Stimulated activated CD4-positive, alpha-beta T cell treated with anti-CD3 and anti-CD28 coated beads, Interleukin-15, amount 100 ng/mL, for 48 hours (primary cell): ENCODE data around the gene CSF1R.
A peak's percentile ranks its signal among the peaks of the same experiment; 100 is the strongest.

Experiments
- DNase-seq, 2 donors: peaks; one replicate each; pipeline ENCODE4 v3.0.0-alpha.2; 2020; ENCODE audit warnings: low read depth in 2 of 2

CSF1R gene

DNA sequence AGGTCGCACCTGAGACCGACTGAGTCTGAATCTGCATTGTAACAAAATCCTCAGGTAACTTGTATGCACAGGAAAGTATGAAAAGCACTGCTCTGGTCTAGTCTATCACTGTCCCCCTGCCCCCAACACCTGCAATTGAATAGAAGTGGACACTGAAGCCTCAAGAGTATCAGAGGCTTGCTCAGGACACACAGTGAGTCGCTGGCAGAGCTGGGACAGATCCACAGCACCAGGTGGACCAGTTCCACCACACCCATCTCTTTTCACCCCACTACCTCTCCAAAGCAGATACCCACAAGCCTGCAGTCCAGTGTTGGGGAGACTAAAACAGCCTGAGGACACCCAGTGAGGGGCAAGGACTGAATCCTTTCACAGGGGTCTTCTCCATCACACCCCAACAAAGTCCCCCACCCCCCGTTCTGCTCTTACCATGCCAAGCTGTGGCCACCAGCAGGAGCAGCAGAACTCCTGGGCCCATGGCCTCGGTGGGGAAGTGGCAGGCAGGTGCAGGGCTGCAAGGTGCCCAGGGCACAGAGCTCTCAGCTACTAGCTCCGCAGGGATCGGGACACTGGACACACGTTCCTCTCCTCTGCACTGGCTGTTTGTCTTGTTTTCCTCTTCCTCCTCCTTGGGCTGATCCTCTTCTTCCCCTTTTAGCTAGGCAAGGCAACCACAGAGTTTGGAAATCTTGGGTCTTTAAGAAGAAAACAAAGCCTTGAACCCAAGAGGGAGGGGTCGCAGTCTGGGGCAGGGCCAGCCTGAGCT lies at the start of gene CSF1R:
TSS of gene CSF1R (minus strand) at position 605 of the 766 bp plus-strand sequence. CDS start at position 478, 127 bp downstream.
- DNase-seq: no peak

GRCh38 chr5:150135557-150136304 lies 49.4 kb upstream of the CSF1R start:
- DNase-seq: no peak

DNA sequence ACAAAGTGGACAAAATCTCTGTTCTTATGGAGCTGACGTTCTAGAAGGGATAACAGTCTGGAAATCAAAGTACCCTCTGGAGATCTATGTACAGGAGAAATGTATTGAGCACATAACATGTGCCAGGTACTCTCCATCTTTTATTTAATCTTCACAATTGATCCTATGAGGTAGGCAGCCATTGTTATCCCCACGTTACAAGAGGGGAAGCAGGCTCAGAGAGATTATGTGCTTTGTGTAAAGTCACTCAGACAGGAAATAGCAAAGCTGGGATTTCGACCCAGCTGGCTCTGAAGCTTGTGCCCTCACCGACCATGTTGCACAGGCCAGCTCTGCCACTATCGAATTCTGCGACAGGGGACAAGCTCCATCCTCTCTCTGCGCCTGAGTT lies 47.8 kb upstream of the CSF1R start:
- DNase-seq: no peak

DNA sequence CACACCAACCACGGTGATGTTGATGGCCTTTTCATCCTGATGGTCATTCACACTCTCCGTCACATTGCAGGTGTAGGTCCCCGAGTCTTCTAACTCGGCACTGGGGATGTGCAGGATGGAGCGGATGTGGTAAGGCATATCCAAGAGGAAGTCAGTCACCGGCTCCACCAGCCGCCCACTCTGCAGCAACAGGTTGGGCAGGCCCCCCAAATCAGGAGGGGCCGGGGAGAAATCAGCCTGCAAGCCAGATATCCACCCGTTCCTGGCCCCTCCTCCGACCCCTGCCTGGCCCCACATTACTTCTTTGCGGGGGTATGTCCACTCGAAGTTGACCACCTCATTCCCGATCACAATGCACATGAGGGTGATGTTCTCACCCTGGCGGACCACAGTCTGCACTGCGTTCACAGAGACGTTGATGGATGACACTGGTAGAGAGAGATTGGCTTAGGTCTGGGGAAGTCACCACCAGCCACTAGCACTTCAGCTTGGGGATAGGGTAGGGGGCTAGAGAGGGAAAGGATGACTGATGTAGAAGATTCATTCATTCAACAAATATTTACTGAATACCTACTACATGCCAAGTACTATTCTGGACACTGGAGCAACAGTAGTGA lies 47.3 kb upstream of the CSF1R start:
- no peak for DNase-seq

GRCh38 chr5:150132740-150133139 lies 46.4 kb upstream of the CSF1R start:
- no peak for DNase-seq

DNA sequence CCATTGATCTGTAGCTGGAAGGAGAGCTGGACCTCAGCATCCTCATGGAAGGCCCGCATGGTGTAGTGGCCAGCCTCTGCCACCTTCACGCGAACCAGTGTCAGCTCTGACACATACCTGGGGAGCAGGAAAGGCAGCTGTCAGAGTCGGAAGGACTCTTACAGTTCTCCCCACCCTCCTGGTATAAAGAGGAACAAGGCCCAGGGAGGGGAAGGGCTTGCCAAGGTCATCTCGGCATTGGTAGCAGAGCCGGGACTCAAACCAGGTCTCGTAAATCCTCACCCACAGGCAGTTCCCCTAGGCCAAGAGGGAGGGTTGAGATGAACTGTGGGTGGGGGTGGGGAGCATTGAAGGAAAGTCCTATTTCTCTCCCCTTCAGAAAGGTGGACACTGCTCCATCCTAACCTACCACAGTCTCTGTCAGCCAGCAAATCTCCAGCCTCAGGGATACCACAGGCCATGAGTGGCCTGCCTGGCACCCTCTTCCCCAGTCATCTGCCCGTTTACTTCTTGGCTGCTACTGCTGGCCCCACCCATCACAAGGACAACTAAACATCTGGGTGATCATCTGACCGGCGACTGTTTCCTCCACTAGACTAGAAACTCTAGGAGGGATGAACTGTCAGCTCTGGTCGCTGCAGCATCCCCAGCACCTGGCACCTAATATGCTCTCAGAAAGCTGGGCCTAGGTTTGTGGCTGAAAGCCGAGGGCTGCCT lies 45.8 kb upstream of the CSF1R start:
- no peak for DNase-seq

GRCh38 chr5:150131461-150131860 lies 45.1 kb upstream of the CSF1R start:
- DNase-seq: no peak

GRCh38 chr5:150130493-150130922 lies 44.2 kb upstream of the CSF1R start:
- DNase-seq: no peak

DNA sequence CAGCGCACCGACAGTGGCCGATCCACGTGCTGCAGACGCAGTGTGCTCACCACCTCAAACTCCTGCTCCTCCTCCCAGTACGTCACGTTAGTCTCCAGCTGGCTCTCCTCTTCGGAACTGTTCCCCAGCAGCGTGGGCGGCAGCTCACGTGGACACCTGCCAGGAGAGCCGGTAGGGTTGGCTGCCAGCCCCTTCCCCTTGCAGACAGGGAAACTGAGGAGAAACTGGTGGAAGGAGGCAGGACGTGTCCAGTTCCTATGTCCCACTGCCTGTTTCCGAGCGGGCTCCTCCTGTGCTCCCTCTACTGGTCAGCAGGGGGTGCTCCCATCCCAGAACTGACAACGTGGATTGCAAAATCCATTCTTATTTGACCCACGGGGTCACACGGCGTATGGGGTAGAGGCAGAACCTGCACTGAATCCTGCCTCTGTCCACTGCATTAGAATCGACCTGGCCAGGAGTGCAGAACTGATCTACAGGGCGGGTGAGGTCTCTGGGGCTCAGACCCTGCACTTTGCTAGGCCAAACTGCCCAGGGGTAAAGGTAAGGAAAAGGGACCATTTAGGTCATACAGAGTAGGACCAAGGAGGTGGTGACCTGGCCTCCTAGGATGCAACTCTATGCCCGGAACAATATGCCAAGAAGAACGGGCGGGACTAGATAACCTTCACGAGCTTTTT lies 43.6 kb upstream of the CSF1R start:
- peak; percentile 19 for DNase-seq

- DNase-seq: no peak
Measured at GRCh38 chr5:150129454-150129812, 43.1 kb upstream of the CSF1R start.

DNA sequence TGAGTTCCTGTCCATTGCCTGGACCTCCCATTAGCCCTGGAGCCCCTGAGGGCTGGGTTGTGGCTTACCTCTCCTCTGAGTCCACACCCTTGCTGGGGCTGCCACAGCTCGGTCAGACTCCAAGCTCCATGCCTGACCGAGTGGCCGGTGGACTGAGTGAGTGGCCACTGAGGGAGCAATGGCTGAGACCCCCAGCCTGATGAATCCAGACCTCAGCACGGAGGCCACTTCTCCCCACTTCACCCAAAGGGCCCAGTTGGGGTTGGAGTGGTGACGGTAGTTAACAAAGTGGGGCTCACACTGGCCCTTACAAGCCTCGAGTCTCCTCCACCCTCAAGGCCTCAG lies 40.5 kb upstream of the CSF1R start:
- DNase-seq: no peak

DNA sequence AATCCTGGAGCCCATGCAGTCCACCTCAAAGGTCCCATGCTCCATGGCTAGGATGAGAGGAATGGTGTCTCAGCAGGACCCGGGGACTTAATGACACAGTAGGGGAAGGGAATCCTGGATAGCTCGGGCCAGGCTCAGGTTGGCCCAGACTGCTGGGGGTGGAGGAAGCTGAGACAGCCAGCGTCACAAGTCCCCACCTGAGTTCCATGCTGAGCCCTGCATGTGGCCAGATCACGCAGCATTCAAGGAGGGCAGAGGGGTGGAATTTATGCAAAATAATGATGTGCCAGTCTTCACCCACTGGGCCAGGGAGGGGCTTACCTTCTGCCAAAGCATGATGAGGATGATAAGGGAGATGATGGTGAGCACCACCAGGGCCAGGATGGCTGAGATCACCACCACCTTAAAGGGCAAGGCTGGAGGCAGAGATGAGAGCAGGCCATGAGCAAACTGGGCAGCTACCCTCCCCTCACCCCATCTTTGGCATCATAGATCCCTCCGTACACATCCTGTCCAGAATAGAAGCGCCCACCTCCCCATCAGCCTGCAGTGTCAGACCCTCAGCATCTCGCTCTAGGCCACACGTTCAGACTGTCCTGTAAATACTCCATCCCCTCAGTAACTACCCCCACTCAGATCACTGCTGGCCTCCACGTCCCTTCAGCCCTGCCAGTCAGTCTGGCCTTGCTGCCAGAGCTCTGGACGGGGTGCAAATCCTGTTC lies 40.0 kb upstream of the CSF1R start:
- no peak for DNase-seq

DNA sequence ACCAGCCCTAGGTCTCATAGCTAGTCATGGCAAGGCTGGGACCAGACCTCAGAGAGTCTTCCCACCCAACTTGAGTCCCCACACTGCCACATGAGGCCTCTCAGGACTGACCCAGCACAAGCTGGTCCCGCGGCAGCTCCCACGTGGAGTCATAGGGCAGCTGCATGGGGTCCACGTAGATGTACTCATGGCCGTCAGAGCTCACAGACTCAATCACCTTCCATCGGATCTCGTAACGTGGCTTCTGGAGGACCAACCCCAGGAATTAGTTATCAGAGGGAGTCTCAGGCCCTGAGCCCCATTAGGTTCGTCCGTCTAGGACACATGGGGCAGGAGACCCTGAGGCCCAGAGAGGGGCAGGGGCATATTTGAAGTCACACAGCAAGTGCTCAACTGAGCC lies 39.0 kb upstream of the CSF1R start:
- no peak for DNase-seq

DNA sequence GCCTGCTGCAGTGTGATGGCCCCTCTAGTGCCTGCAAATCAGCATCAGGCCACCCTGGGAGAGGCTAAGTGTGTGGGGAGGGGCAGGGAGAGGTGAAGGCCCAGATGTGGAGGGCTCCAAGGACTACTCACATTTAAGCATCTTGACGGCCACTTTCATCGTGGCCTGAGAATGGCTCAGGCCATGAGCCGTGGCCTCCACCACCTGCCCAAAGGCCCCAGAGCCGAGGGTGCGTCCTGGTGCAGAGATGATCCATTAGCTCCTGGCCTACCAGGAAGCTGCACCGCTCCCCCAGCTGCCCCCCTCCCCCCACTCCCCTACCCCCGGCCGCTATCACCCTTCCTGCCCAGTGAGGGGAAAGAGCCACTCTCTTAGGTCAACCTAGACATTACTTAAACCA lies 38.2 kb upstream of the CSF1R start:
- DNase-seq: no peak

- DNase-seq: no peak
Measured at GRCh38 chr5:150124111-150124557, 37.8 kb upstream of the CSF1R start.

GRCh38 chr5:150123542-150123941 lies 37.2 kb upstream of the CSF1R start:
- no peak for DNase-seq

- no peak for DNase-seq
Measured at GRCh38 chr5:150122536-150123481, 36.5 kb upstream of the CSF1R start.

GRCh38 chr5:150122158-150122510 lies 35.8 kb upstream of the CSF1R start:
- peak; percentile 6 to 11 for DNase-seq

DNA sequence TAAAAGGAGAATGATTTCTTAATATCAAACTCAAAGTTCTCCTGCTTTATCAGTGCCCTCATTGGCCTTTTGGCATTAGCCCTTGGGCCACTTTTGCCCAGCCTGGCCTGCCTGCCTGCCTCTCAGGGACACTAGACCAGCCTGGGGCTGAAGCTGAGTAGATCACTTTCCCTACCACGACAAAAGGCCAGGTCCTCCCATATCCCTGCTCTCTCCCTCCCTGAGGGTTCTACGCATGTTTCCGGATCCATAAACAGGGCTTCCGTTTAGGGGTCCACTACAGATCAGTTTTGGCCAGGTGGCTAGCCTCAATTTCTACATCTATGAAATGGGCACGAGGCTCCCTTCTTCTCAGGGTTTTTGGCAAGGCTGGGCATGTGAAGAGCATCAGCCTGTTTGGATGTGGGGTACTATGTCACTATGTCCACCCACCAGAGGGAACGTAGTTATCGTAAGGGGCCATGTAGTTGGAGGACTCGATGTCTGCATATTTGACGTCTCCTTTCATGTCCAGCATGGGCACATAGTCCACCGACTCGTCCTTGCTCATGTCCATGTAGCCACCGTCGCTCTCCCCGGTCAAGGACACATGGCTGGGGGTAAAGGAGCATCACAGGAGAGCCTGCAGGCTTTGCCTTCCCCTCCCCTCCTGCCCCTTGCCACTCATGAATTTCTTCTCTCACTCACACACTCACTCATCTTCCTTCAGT lies 35.2 kb upstream of the CSF1R start:
- DNase-seq: no peak
